ENCODE measurements around the gene TBX19.

- TF ChIP-seq ZNF274 (IDR thresholded peaks at IDR 0.05; ENCODE audit: low read depth, low read length): no peak
- no peak for TF ChIP-seq YY1 (IDR thresholded peaks at IDR 0.05; ENCODE audit: insufficient read depth, insufficient read length)
- TF ChIP-seq SUZ12 (IDR thresholded peaks at IDR 0.05; ENCODE audit: extremely low read depth, insufficient read depth, insufficient read length): no peak
These were observed 44.7 kb upstream of the TBX19 start for GRCh38 chr1:168235937-168236336.
